GM21529 (cell line): ENCODE results near the gene DYNC1H1.
"Not testable (repeated sequence)": the region's sequence is repeated elsewhere in the genome, so short reads cannot be mapped to it uniquely, and the experiment has no call there.

ENCODE experiments used
- ATAC-seq: cut with Tn5 transposase; IDR thresholded peaks from one replicate; pipeline ENCODE4 v1.9.1; 2021; ENCODE audit not compliant: unreplicated experiment

The DYNC1H1 gene

GRCh38 chr14:102058961-102059360 is 94.6 kb downstream of the DYNC1H1 start:
- ATAC-seq, result no peak

DNA sequence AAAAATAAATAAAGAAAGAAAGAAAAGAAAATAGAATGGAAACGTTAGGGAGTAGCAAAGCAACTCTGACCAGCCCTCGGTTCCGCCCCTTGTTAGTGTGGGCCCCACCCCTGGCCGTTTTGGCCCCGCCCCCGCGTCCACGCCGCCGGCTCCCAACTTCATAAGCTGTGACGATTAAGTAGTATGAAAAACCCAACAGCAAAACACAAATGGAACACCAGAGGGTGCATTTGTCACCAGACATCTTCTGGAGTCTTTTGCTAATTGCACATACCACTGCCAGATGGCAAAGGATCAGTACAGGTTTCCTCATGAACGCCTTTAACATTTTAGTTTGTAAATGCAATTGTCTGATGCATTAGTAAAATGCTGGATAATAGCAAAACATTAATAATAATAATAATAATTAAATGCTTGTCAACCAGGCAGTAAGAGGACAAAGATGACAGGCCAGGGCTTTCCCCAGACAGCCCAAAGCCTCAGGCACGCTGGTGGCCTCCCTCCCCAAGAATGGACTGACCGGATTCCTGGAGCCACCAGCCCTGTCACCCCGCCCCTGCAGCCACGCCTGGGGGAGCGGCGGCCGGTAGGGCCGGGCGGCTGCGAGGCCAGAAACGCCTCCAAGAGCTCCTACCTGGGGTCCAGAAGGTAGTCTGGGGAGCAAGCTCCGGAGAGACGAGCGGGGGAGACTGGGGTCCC is 98.9 kb downstream of the DYNC1H1 start:
- peak; percentile 59 for ATAC-seq

GRCh38 chr14:102063808-102064429 is 99.5 kb downstream of the DYNC1H1 start:
- ATAC-seq, result no peak

GRCh38 chr14:102064590-102064989 is 100.2 kb downstream of the DYNC1H1 start:
- not testable (repeated sequence) for ATAC-seq

DNA sequence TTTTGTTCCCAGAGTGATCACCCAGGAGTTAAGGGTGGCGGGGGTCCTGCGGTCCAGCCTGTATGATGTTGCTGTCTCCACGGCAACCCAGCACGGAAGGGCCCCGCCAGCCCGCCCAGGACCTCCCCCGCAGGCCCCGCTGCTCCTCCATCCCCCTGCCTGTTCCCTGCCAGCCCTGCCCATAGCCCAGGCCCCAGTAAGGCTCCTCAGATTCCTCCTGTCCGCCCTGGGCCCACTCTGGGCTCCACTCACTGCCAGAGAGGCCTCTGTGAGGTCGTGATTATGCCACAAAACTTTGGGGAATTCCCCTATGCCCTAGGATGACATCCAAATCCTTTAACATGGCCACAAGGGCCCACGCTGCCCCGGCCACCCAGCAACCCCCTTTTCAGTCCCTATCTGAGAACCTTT is 101.7 kb downstream of the DYNC1H1 start:
- no peak for ATAC-seq

GRCh38 chr14:102071283-102071998 is 107.1 kb downstream of the DYNC1H1 start:
- ATAC-seq, result no peak

DNA sequence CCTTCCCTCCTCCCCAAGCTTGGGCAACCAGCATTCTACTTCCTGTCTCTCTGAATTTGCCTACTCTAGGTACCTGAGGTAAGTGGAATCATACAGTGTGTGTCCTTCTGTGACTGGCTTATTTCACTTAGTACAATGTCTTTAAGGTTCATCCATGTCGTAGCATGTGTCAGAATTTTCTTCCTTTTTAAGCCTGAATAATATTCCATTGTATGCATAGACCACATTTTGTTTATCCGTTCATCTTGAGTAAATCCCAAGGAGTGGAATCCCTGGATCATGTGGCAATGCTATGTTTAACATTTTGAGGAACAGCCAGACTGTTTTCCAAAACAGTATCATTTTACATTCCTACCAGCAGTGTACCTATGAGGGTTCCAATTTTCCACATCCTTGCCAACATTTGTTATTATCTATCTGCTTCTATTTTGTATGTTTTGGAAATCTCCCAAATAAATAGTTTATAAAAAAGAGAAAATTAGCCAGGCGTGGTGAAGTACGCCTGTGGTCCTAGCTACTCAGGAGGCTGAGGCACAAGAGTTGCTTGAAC is 110.1 kb downstream of the DYNC1H1 start:
- no peak for ATAC-seq

GRCh38 chr14:102075155-102075554 is 110.8 kb downstream of the DYNC1H1 start:
- ATAC-seq, result no peak

DNA sequence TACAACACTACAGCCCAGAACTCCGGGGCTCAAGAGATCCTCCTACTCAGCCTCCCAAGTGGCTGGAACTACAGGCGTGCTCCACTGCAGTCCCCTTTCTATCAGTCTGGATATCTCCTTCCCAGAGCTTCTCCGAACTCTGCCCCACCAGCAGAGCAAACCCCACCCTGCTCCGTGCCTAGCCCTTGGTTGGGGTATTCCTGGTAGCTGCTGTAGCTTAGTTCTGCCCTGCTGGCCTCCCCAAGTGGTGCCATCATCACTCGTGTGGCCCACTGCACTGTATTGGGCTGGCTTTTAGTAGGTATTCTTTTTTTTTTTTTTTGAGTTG is 113.0 kb downstream of the DYNC1H1 start:
- no peak for ATAC-seq

GRCh38 chr14:102078361-102078791 is 114.0 kb downstream of the DYNC1H1 start:
- not testable (repeated sequence) for ATAC-seq

DNA sequence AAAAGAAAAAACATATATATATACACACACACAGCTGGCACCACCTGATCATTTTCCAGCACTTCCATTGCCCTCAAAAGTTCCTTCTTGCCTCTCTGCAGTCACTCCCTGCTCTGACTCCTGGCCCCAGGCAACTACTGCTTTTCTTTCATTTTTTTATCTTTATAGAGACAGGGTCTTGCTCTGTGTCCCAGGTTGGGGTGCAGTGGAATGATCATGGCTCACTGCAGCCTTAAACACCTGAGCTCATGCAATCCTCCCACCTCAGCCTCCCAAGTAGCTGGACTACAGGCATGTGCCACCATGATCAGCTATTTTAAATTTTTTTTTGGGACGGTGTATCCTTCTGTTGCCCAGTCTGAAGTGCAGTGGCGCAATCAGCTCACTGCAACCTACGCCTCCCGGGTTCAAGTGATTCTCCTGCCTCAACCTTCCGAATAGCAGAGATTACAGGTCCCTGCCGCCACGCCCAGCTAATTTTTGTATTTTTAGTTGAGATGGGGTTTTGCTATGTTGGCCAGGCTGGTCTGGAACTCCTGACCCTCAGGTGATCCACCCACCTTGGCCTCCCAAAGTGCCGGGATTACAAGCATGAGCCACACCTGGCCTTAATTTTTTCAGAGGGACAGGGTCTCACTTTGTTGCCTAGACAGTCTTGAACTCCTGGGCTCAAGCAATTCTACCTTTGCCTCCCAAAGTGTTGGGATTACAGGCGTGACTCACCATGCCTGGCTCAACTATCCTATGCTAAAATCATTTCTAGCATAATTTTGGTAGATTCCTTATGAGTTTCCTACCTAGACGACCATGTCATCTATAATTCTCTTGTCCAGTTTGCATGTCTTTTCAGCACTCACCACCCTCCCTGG is 114.7 kb downstream of the DYNC1H1 start:
- no peak for ATAC-seq

- ATAC-seq, result no peak
Measured at GRCh38 chr14:102079700-102079979, 115.3 kb downstream of the DYNC1H1 start.

DNA sequence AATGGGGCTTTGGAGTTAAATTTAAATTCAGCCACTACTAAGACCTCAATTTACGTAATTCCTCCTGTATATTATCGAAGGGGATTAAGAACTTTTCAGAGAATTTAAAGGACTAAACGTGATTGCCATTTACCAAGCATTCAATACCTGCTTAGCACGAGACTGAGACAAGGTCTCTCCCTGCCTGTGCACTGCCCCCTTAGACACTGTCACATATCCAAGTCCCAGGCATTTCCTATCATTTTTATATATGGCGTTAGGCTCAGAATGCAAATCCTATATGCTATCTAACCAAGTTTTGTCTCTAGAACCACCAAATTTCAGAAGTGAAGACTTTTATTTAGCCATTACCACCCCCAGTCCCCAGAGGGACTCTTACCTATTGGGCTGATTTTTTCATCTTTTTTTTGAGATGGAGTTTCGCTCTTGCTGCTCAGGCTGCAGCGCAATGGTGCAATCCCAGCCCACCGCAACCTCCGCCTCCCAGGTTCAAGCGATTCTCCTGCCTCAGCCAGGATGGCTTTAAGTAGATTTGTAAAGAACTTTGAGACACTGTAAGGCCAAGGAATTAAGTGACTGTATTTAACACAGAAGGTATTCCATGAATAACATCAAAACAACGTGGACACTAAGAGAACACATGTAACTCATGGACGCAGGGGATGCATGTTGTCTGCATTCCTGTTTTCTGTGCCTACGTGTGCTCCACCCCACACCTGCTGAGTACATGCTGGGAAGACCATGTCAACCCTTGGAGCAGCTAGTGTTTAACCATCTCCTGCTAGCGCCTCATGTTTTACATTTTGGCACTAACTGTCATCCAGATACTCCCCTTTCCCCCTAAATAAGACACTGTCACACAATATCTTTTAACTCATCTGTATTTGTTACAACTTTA is 116.1 kb downstream of the DYNC1H1 start:
- no peak for ATAC-seq

- no peak for ATAC-seq
Measured at GRCh38 chr14:102081231-102082080, 117.1 kb downstream of the DYNC1H1 start.

- not testable (repeated sequence) for ATAC-seq
Measured at GRCh38 chr14:102084522-102084921, 120.1 kb downstream of the DYNC1H1 start.

- no peak for ATAC-seq
Measured at GRCh38 chr14:102084931-102085330, 120.6 kb downstream of the DYNC1H1 start.

DNA sequence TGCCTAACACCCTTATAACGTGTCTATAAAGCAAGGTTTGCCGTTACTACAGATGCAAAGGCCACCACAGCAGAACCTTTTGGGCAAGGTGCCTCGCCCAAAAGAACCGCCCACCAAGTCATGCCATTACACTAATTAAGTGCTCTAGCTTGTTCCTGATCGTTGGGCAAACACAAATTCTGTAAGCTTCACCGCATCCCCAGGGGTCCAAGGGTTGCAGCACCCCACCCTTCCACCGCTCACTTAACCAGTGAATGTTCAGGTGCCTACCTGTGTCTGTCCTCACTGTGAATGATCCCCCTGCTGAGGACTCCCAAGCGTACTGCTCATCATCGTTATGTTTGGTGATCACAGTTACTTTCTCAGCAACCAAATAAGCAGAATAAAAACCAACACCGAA is 121.1 kb downstream of the DYNC1H1 start:
- no peak for ATAC-seq

DNA sequence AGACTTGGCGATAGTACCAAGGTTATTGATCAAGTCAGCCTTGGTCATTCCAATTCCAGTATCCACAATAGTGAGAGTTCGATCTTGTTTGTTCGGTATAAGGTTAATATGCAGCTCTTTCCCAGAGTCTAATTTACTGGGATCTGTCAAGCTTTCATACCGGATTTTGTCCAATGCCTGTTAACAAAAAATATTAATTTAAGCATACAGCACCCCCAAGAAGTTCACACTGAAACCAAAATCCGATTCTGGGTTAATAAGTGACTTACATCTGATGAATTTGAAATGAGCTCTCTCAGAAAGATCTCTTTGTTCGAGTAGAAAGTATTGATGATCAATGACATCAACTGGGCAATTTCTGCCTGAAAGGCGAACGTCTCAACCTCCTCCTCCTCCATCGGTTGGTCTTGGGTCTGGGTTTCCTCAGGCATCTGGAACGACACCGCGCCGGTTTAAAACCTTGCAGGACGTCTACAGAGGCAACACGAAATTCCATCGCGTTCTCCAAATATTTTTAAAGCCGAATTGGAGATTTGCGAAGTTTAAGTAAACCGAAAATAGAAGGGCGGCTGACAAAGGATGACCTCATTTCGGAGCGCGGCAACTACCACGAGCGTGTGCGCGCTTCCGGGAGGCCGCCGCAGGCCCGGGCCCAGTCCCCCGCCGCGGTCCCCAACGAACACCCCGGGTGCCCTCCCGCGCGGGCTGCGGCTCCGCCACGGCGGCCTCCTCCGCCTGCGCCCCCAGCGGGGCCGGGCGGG is 121.8 kb downstream of the DYNC1H1 start:
- ATAC-seq, result peak; percentile 29

DNA sequence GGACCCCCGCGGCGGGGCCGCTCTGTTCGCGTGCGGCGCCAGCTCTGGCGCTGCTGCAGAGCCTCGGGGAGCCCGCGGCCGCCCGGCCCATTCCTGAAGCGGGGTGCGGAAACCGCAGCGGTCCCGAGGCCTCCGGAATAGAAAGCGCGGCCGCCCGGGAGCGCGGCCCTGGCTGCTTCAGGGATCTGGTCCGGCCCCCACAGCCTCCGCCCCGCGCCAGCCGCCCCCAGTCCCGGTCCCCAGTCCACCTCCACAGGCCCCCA is 122.3 kb downstream of the DYNC1H1 start:
- no peak for ATAC-seq
